Sciatic nerve (tissue), 2 donors: Measurements from ENCODE around the gene PRPF40A. TPM values are rescaled to one million over a fixed set of nuclear protein-coding genes. Genes with fewer than 3 reads are reported as not detected.

Experiments used
- ATAC-seq: fragments of 200-7000 bp; cut with Tn5 transposase; one replicate; pipeline ENCODE4 v1.9.1; 2020; ENCODE audit warnings: mild to moderate bottlenecking, moderate library complexity
- DNase-seq: peaks from one replicate; pipeline ENCODE4 v3.0.0-alpha.2; 2020; ENCODE audit warnings: low spot score
- intact Hi-C: fragments of 100-400 bp; cut with DNase I; formaldehyde crosslinking; loops from one replicate; pipeline ENCODE4 v1.14.2; 2022
- total RNA-seq: library from RNA; stranded (reverse); fragmentation: NEBNext Ultra II Directional; extraction: Animal tissue kit (Norgen Biotek cat#: 25700); gene quantifications from one replicate; pipeline ENCODE4 v1.2.1, GENCODE V29; 2021
- donor health status: DM: no; HTN: no; CAD: no.
- donor health status: DM: no; HTN: no; CAD: no.

PRPF40A gene
- total RNA-seq, 1 donor from 2014 or later, result 88.8 TPM

- intact Hi-C loops, result no loop called here
- ATAC-seq, result no peak
- no peak for DNase-seq
These were observed 88.1 kb downstream of the PRPF40A start for GRCh38 chr2:152629202-152629601.

- ATAC-seq, result peak; percentile 80
- intact Hi-C loops, result no loop called here
- no peak for DNase-seq
These were observed 89.8 kb downstream of the PRPF40A start for GRCh38 chr2:152627351-152627957.

GRCh38 chr2:152626911-152627339, 90.3 kb downstream of the PRPF40A start:
- DNase-seq (no peak), ATAC-seq (peak; percentile 12)
- intact Hi-C loops, result no loop called here

GRCh38 chr2:152624805-152625204, 92.5 kb downstream of the PRPF40A start:
- DNase-seq (no peak), ATAC-seq (no peak)
- intact Hi-C loops, result no loop called here

- ATAC-seq (no peak), DNase-seq (no peak)
- intact Hi-C loops, result no loop called here
These were observed 93.5 kb downstream of the PRPF40A start for GRCh38 chr2:152623775-152624174.

- no peak for DNase-seq
- ATAC-seq, result no peak
- intact Hi-C loops, result no loop called here
These were observed 94.1 kb downstream of the PRPF40A start for GRCh38 chr2:152623076-152623740.

- DNase-seq (peak; percentile 73), ATAC-seq (no peak)
- intact Hi-C loops, result no loop called here
These were observed 95.0 kb downstream of the PRPF40A start for GRCh38 chr2:152622219-152622618.

- DNase-seq, result no peak
- intact Hi-C loops, result no loop called here
- no peak for ATAC-seq
These were observed 96.3 kb downstream of the PRPF40A start for GRCh38 chr2:152620985-152621384.

- intact Hi-C loops, result no loop called here
- ATAC-seq, result no peak
- no peak for DNase-seq
These were observed 97.1 kb downstream of the PRPF40A start for GRCh38 chr2:152620208-152620607.

- intact Hi-C loops, result no loop called here
- DNase-seq, result no peak
- ATAC-seq, result peak; percentile 88
These were observed 99.1 kb downstream of the PRPF40A start for GRCh38 chr2:152618193-152618564.

- DNase-seq (no peak), ATAC-seq (no peak)
- intact Hi-C loops, result no loop called here
These were observed 99.6 kb downstream of the PRPF40A start for GRCh38 chr2:152617456-152618192.

GRCh38 chr2:152615177-152615576, 102.1 kb downstream of the PRPF40A start:
- DNase-seq, result no peak
- no peak for ATAC-seq
- intact Hi-C loops, result no loop called here

GRCh38 chr2:152613235-152613634, 104.0 kb downstream of the PRPF40A start:
- ATAC-seq (no peak), DNase-seq (no peak)
- intact Hi-C loops, result no loop called here

- DNase-seq, result peak; percentile 69
- peak; percentile 98 for ATAC-seq
- intact Hi-C loops, result no loop called here
These were observed 105.6 kb downstream of the PRPF40A start for GRCh38 chr2:152611458-152612231.

GRCh38 chr2:152609699-152610098, 107.6 kb downstream of the PRPF40A start:
- DNase-seq (no peak), ATAC-seq (no peak)
- intact Hi-C loops, result no loop called here

GRCh38 chr2:152609154-152609553, 108.1 kb downstream of the PRPF40A start:
- DNase-seq (no peak), ATAC-seq (no peak)
- intact Hi-C loops, result no loop called here

GRCh38 chr2:152607793-152608300, 109.4 kb downstream of the PRPF40A start:
- DNase-seq, result no peak
- no peak for ATAC-seq
- intact Hi-C loops, result no loop called here

- intact Hi-C loops, result no loop called here
- ATAC-seq, result no peak
- no peak for DNase-seq
These were observed 110.3 kb downstream of the PRPF40A start for GRCh38 chr2:152606941-152607340.

- intact Hi-C loops, result no loop called here
- ATAC-seq, result no peak
- DNase-seq, result no peak
These were observed 111.2 kb downstream of the PRPF40A start for GRCh38 chr2:152606081-152606480.
